Measurements from ENCODE around the gene CLEC20A. TPM values are rescaled to one million over a fixed set of nuclear protein-coding genes. Genes with fewer than 3 reads are reported as not detected.

CLEC20A gene
- total and polyA plus RNA-seq, 9 donors, result not detected

GRCh38 chr1:178531887-178532286 lies 35.1 kb upstream of the CLEC20A start:
- WGBS, 3 donors, result 44 to 46% (median 45%) methylated on average over 10 of the region's 10 CpGs
- no peaks in the 10 kb centered on the region for H3K9me3 ChIP-seq
- TF ChIP-seq CTCF (IDR thresholded peaks at IDR 0.05) (no peak), POLR2A (IDR thresholded peaks at IDR 0.05) (no peak), EP300 (IDR thresholded peaks at IDR 0.05) (no peak)
- H3K36me3 ChIP-seq, result no peaks in the 10 kb centered on the region
- no peaks in the 10 kb centered on the region for H3K27me3 ChIP-seq
- H3K4me1 ChIP-seq (ENCODE audit: insufficient read depth), result peaks cover 1% of the 10 kb centered on the region
- DNase-seq, result peak in 1 of 5 donors; percentile 24
- H3K27ac ChIP-seq, result no peak overlapping the region
- intact Hi-C loops (cut with DNase I), result no loop called here
- H3K4me3 ChIP-seq, result no peak overlapping the region

- Histone ChIP-seq H3K4me1 (ENCODE audit: insufficient read depth) (no peaks in the 10 kb centered on the region), H3K9me3 (no peaks in the 10 kb centered on the region), H3K4me3 (no peak overlapping the region), H3K27me3 (no peaks in the 10 kb centered on the region), H3K36me3 (no peaks in the 10 kb centered on the region), H3K27ac (no peak overlapping the region)
- intact Hi-C loops (cut with DNase I), result no loop called here
- no peak for TF ChIP-seq CTCF (IDR thresholded peaks at IDR 0.05)
- no peak for TF ChIP-seq EP300 (IDR thresholded peaks at IDR 0.05)
- TF ChIP-seq POLR2A (IDR thresholded peaks at IDR 0.05), result no peak
- no peak for DNase-seq
- WGBS, 3 donors, result 90 to 92% (median 91%) methylated on average over 3 of the region's 3 CpGs
These were observed 33.7 kb upstream of the CLEC20A start for GRCh38 chr1:178530502-178530901.

GRCh38 chr1:178530037-178530402 lies 33.3 kb upstream of the CLEC20A start:
- no peak overlapping the region for H3K4me3 ChIP-seq
- H3K27ac ChIP-seq, result no peak overlapping the region
- no peaks in the 10 kb centered on the region for H3K27me3 ChIP-seq
- TF ChIP-seq CTCF (IDR thresholded peaks at IDR 0.05) (no peak), EP300 (IDR thresholded peaks at IDR 0.05) (no peak), POLR2A (IDR thresholded peaks at IDR 0.05) (no peak)
- 86 to 94% (median 93%) methylated on average over 2 of the region's 2 CpGs for WGBS, 3 donors
- no peak for DNase-seq
- no peaks in the 10 kb centered on the region for H3K9me3 ChIP-seq
- no peaks in the 10 kb centered on the region for H3K4me1 ChIP-seq (ENCODE audit: insufficient read depth)
- intact Hi-C loops (cut with DNase I), result no loop called here
- H3K36me3 ChIP-seq, result no peaks in the 10 kb centered on the region

GRCh38 chr1:178529364-178530036 lies 32.7 kb upstream of the CLEC20A start:
- H3K36me3 ChIP-seq, result no peaks in the 10 kb centered on the region
- H3K4me1 ChIP-seq (ENCODE audit: insufficient read depth), result no peaks in the 10 kb centered on the region
- H3K4me3 ChIP-seq, result no peak overlapping the region
- no peak for DNase-seq
- 91 to 94% (median 93%) methylated on average over 8 of the region's 8 CpGs for WGBS, 3 donors
- H3K27me3 ChIP-seq, result no peaks in the 10 kb centered on the region
- no peak overlapping the region for H3K27ac ChIP-seq
- TF ChIP-seq EP300 (IDR thresholded peaks at IDR 0.05) (no peak), POLR2A (IDR thresholded peaks at IDR 0.05) (no peak), CTCF (IDR thresholded peaks at IDR 0.05) (no peak)
- H3K9me3 ChIP-seq, result no peaks in the 10 kb centered on the region
- intact Hi-C loops (cut with DNase I), result loop anchor here in 1 of 4 donors (10.0 kb wide), 1 partner anchor 845 kb away; no protein-coding TSS in a partner anchor

All from ovary (tissue), 9 donors.